ENCODE data around the gene STRBP. TPM values are rescaled to one million over a fixed set of nuclear protein-coding genes. Genes with fewer than 3 reads are reported as not detected.
A peak's percentile ranks its signal among the peaks of the same experiment; 100 is the strongest.

Gene STRBP
- total and polyA plus RNA-seq, 2 of the 8 experiments (the other 6 are each of a cell fraction or from before 2014, with no cell fraction given): 29.7 to 105 TPM

DNA sequence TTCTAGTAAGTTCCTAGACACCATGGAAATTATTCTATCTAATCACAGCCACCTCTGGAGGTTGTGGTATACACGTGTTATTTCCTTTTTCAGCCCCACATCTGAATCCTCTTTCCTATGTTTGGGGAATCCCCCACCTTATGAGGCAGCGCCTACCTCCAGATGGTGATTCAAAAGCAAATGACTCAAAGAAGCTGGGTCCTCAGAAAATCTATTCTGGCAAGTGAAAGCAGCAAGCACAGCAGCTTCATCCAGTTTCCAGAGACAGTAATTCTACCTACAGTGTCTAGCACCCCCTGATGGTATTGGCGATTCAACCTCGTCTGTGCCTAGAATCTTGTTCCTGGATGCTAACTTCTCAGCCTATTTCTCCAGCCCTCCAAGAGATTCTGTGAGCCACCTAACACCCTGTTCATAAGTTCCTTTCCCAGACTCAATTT lies 43.0 kb downstream of the STRBP start:
- Histone ChIP-seq H2AFZ (ENCODE audit: low read length) (no peak overlapping the region), H3K18ac (ENCODE audit: extremely low read depth, low read length) (no peak overlapping the region), H3K23ac (ENCODE audit: insufficient read length) (no peak overlapping the region), H3K36me3 (ENCODE audit: control insufficient read depth in 2 of 4, insufficient read depth in 4 of 4, low read length in 3 of 4) (no peaks in the 10 kb centered on the region), H4K5ac (ENCODE audit: insufficient read length, low read depth, low read length) (no peak overlapping the region), H2BK20ac (ENCODE audit: low read length) (no peak overlapping the region), H4K20me1 (replicated peaks in 1 of 2; ENCODE audit: control insufficient read depth in 1 of 2, insufficient read depth in 2 of 2, low read length in 2 of 2) (peaks cover 0 to 3% of the 10 kb centered on the region in 2 experiments), H3K79me2 (ENCODE audit: control insufficient read depth in 1 of 2, insufficient read depth in 2 of 2, low read length in 2 of 2) (peaks cover 0 to 77% of the 10 kb centered on the region in 2 experiments; a peak in 2 of 4 replicates), H3K4me1 (replicated peaks in 1 of 4; ENCODE audit: control insufficient read depth in 3 of 4, insufficient read depth in 4 of 4, low read length in 3 of 4) (peaks cover 0 to 3% (median 1%) of the 10 kb centered on the region in 4 experiments; a peak in 3 of 7 replicates), H4K91ac (replicated peaks; ENCODE audit: insufficient read length, low read length) (no peak overlapping the region), H3K14ac (ENCODE audit: insufficient read length) (no peak overlapping the region), H3K4me2 (ENCODE audit: insufficient read depth in 1 of 2, low read depth in 2 of 2, low read length in 2 of 2) (no peak overlapping the region), H2BK15ac (ENCODE audit: low read length) (no peak overlapping the region), H3K79me1 (ENCODE audit: low read depth, low read length) (no peaks in the 10 kb centered on the region; the same call in 1 of the 2 replicates), H2BK12ac (ENCODE audit: low read depth, low read length) (no peak overlapping the region), H3K4me3 (ENCODE audit: extremely low read depth in 1 of 4, insufficient read depth in 2 of 4, low read depth in 3 of 4, low read length in 4 of 4) (no peak overlapping the region), H4K8ac (ENCODE audit: extremely low read depth, insufficient read depth, low read length) (no peak overlapping the region), H3K27ac (ENCODE audit: low read depth, low read length) (no peak overlapping the region), H3K23me2 (ENCODE audit: low read depth, low read length) (no peaks in the 10 kb centered on the region), H2AK5ac (ENCODE audit: low read depth, low read length) (no peak overlapping the region), H3K9me3 (ENCODE audit: insufficient read depth in 2 of 2, low read depth in 1 of 2, low read length in 1 of 2) (no peaks in the 10 kb centered on the region), H3K4ac (replicated peaks; ENCODE audit: insufficient read length, low read depth, low read length) (no peak overlapping the region), H2BK120ac (replicated peaks; ENCODE audit: low read depth, low read length) (no peak overlapping the region), H3K56ac (replicated peaks; ENCODE audit: insufficient read length, low read depth, low read length) (no peak overlapping the region), H3K9ac (replicated peaks in 1 of 4; ENCODE audit: extremely low read depth in 1 of 4, low read depth in 3 of 4, low read length in 3 of 4) (no peak overlapping the region), H3K27me3 (replicated peaks in 1 of 4; ENCODE audit: control insufficient read depth in 3 of 4, extremely low read depth in 1 of 4, insufficient read depth in 3 of 4, low read length in 3 of 4) (no peaks in the 10 kb centered on the region), H2BK5ac (ENCODE audit: low read depth, low read length) (no peak overlapping the region)
- 0 out of 2 replicates have a peak, but pooled peaks have one; percentile 43 for TF ChIP-seq CREB1 (IDR thresholded peaks at IDR 0.05)
- TF ChIP-seq, protein P1, sequence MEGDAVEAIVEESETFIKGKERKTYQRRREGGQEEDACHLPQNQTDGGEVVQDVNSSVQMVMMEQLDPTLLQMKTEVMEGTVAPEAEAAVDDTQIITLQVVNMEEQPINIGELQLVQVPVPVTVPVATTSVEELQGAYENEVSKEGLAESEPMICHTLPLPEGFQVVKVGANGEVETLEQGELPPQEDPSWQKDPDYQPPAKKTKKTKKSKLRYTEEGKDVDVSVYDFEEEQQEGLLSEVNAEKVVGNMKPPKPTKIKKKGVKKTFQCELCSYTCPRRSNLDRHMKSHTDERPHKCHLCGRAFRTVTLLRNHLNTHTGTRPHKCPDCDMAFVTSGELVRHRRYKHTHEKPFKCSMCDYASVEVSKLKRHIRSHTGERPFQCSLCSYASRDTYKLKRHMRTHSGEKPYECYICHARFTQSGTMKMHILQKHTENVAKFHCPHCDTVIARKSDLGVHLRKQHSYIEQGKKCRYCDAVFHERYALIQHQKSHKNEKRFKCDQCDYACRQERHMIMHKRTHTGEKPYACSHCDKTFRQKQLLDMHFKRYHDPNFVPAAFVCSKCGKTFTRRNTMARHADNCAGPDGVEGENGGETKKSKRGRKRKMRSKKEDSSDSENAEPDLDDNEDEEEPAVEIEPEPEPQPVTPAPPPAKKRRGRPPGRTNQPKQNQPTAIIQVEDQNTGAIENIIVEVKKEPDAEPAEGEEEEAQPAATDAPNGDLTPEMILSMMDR (IDR thresholded peaks at IDR 0.05; ENCODE audit: control extremely low read depth in 1 of 3, insufficient read depth in 1 of 3, low read depth in 1 of 3, low read length in 3 of 3): peak; percentile 11 to 84 (median 65)
- TF ChIP-seq TEAD4 (IDR thresholded peaks at IDR 0.05; ENCODE audit: low read depth, low read length): 0 out of 2 replicates have a peak, but pooled peaks have one; percentile 19
- TF ChIP-seq SP1 (IDR thresholded peaks at IDR 0.05; ENCODE audit: low read depth, low read length): 0 out of 2 replicates have a peak, but pooled peaks have one; percentile 23
- no peak for TF ChIP-seq ATF3 (IDR thresholded peaks at IDR 0.05; ENCODE audit: insufficient read depth, low read depth, low read length)
- TF ChIP-seq RAD21 (IDR thresholded peaks at IDR 0.05 in 1 of 2, conservative IDR thresholded peaks at IDR 0.05 in 1 of 2; ENCODE audit: low read depth in 2 of 2, low read length in 2 of 2): peak; percentile 87 to 91
- TF ChIP-seq YY1 (IDR thresholded peaks at IDR 0.05; ENCODE audit: low read depth, low read length): no peak
- TF ChIP-seq KDM5A (IDR thresholded peaks at IDR 0.05; ENCODE audit: low read length): no peak
- FAIRE-seq (peak; percentile 95), DNase-seq (ENCODE audit: low read depth in 1 of 2, low spot score in 2 of 2) (peak in 1 of 2 experiments; percentile 50)
- CTCF ChIA-PET (ENCODE audit: partially characterized antibody): interaction anchor here (0.6 to 1.7 kb wide), 28 partner anchors 9 to 234 kb away, joined by 3 to 9 read pairs (median 3); no protein-coding TSS in a partner anchor
- POLR2A ChIA-PET (ENCODE audit: partially characterized antibody): interaction anchor here (0.9 to 1.0 kb wide), 2 partner anchors 10 to 123 kb away, joined by 3 to 4 read pairs; no protein-coding TSS in a partner anchor
- WGBS, 2 experiments (ENCODE audit: extremely low coverage in 1 of 2, insufficient coverage in 1 of 2, insufficient read length in 1 of 2, insufficient replicate concordance in 2 of 2, low coverage in 1 of 2, low lambda C conversion rate in 2 of 2, missing lambda C conversion rate in 1 of 2): 6% methylated on average over 4 of the region's 4 CpGs; no CpG with 5 or more reads in 1 of the 2 experiments

Measured in H1 (cell line).